ENCODE data around the gene ARHGAP26. TPM values are rescaled to one million over a fixed set of nuclear protein-coding genes. Genes with fewer than 3 reads are reported as not detected.

The ARHGAP26 gene
- total and polyA plus RNA-seq, 10 donors, result 4.2 to 148 (median 55.5) TPM

GRCh38 chr5:142978252-142978651 lies 208.1 kb downstream of the ARHGAP26 start:
- whole genome bisulfite sequencing, 5 donors, result 88 to 98% (median 93%) methylated on average over 2 of the region's 2 CpGs
- Histone ChIP-seq H3K27me3 (replicated peaks in 1 of 7) (no peaks in the 10 kb centered on the region), H3K36me3 (no peaks in the 10 kb centered on the region), H3K4me1 (peaks cover 20 to 98% (median 54%) of the 10 kb centered on the region in 6 donors), H3K4me3 (no peak overlapping the region), H3K27ac (peak overlapping the region in 6 of 8 donors; percentile 15 to 73 (median 56)), H3K9me3 (no peaks in the 10 kb centered on the region)
- intact Hi-C loops (cut with DNase I; ENCODE audit: low total_unique reads), result no loop called here
- DNase-seq, result no peak
- TF ChIP-seq CTCF (IDR thresholded peaks at IDR 0.05 in 8 of 11, conservative IDR thresholded peaks at IDR 0.05 in 3 of 11) (no peak), POLR2A (IDR thresholded peaks at IDR 0.05) (no peak), POLR2AphosphoS5 (IDR thresholded peaks at IDR 0.05) (no peak)

- no peak for DNase-seq
- H3K4me3 ChIP-seq, result no peak overlapping the region
- 49 to 70% (median 62%) methylated on average over 1 of the region's 1 CpG for WGBS, 5 donors
- intact Hi-C loops (cut with DNase I; ENCODE audit: low total_unique reads), result no loop called here
- H3K27ac ChIP-seq, result peak overlapping the region in 1 of 8 donors; percentile 56
- H3K27me3 ChIP-seq (replicated peaks in 1 of 7), result no peaks in the 10 kb centered on the region
- no peak for TF ChIP-seq POLR2AphosphoS5 (IDR thresholded peaks at IDR 0.05)
- TF ChIP-seq CTCF (IDR thresholded peaks at IDR 0.05 in 8 of 11, conservative IDR thresholded peaks at IDR 0.05 in 3 of 11), result no peak
- TF ChIP-seq POLR2A (IDR thresholded peaks at IDR 0.05), result no peak
- H3K4me1 ChIP-seq, result peaks cover 21 to 98% (median 57%) of the 10 kb centered on the region in 6 donors
- no peaks in the 10 kb centered on the region for H3K9me3 ChIP-seq
- H3K36me3 ChIP-seq, result no peaks in the 10 kb centered on the region
Observed at GRCh38 chr5:142978726-142979125, 208.5 kb downstream of the ARHGAP26 start.

- Histone ChIP-seq H3K9me3 (no peaks in the 10 kb centered on the region), H3K27ac (no peak overlapping the region), H3K4me3 (no peak overlapping the region), H3K27me3 (replicated peaks in 1 of 7) (no peaks in the 10 kb centered on the region), H3K36me3 (no peaks in the 10 kb centered on the region), H3K4me1 (peaks cover 21 to 98% (median 59%) of the 10 kb centered on the region in 6 donors)
- TF ChIP-seq POLR2A (IDR thresholded peaks at IDR 0.05), result no peak
- TF ChIP-seq POLR2AphosphoS5 (IDR thresholded peaks at IDR 0.05), result no peak
- no peak for TF ChIP-seq CTCF (IDR thresholded peaks at IDR 0.05 in 8 of 11, conservative IDR thresholded peaks at IDR 0.05 in 3 of 11)
- intact Hi-C loops (cut with DNase I; ENCODE audit: low total_unique reads), result no loop called here
- 68 to 83% (median 81%) methylated on average over 3 of the region's 3 CpGs for WGBS, 5 donors
- no peak for DNase-seq
Observed at GRCh38 chr5:142979636-142980035, 209.5 kb downstream of the ARHGAP26 start.

GRCh38 chr5:142981475-142981874 lies 211.3 kb downstream of the ARHGAP26 start:
- Histone ChIP-seq H3K4me3 (no peak overlapping the region), H3K27ac (peak overlapping the region in 6 of 8 donors; percentile 33 to 69 (median 61)), H3K36me3 (no peaks in the 10 kb centered on the region), H3K27me3 (replicated peaks in 1 of 7) (no peaks in the 10 kb centered on the region), H3K9me3 (no peaks in the 10 kb centered on the region), H3K4me1 (peaks cover 21 to 81% (median 61%) of the 10 kb centered on the region in 6 donors)
- WGBS, 5 donors, result 15 to 32% (median 19%) methylated on average over 5 of the region's 5 CpGs
- no peak for DNase-seq
- TF ChIP-seq CTCF (IDR thresholded peaks at IDR 0.05 in 8 of 11, conservative IDR thresholded peaks at IDR 0.05 in 3 of 11) (no peak), POLR2AphosphoS5 (IDR thresholded peaks at IDR 0.05) (no peak), POLR2A (IDR thresholded peaks at IDR 0.05) (no peak)
- intact Hi-C loops (cut with DNase I; ENCODE audit: low total_unique reads), result no loop called here
